Neutrophil (primary cell): Measurements from ENCODE around the gene DTNA.

Experiments
- H3K27ac ChIP-seq: fragments of 200-600 bp; sonication (generic); 2 replicates; pipeline ENCODE4 v1.5.1; 2016; ENCODE audit warnings: mild to moderate bottlenecking, moderate library complexity
- H3K27me3 ChIP-seq: fragments of 200-600 bp; sonication (generic); 2 replicates; pipeline ENCODE4 v1.6.0; 2016; ENCODE audit warnings: mild to moderate bottlenecking
- H3K36me3 ChIP-seq: fragments of 200-600 bp; sonication (generic); 2 replicates; pipeline ENCODE4 v1.5.1; 2017
- H3K4me1 ChIP-seq, 2 experiments: fragments of 200-600 bp in 1 of 2; sonication (generic) in 1 of 2; 1 replicate in 1 of 2; 2 replicates in 1 of 2; pipeline versions ENCODE4 v1.5.1 to v1.6.1; 2013 to 2016; ENCODE audit warnings: low read depth in 1 of 2, low read length in 1 of 2, mild to moderate bottlenecking in 1 of 2, moderate library complexity in 1 of 2; ENCODE audit not compliant: control insufficient read depth in 1 of 2, insufficient read depth in 1 of 2
- H3K4me3 ChIP-seq, 2 experiments: fragments of 200-600 bp in 1 of 2; sonication (generic) in 1 of 2; 1 replicate in 1 of 2; 2 replicates in 1 of 2; pipeline ENCODE4 v1.5.1; 2013 to 2016; ENCODE audit warnings: low read depth in 1 of 2, low read length in 1 of 2, mild to moderate bottlenecking in 1 of 2, moderate library complexity in 1 of 2
- H3K9me3 ChIP-seq: fragments of 200-600 bp; sonication (generic); 2 replicates; pipeline ENCODE4 v1.5.1; 2016
- TF ChIP-seq, protein P1 (sequence below): fragments of 200-600 bp; sonication (generic); IDR thresholded peaks from 2 replicates; pipeline ENCODE4 v1.5.1; 2016; ENCODE audit warnings: antibody characterized with exemption

Gene DTNA

DNA sequence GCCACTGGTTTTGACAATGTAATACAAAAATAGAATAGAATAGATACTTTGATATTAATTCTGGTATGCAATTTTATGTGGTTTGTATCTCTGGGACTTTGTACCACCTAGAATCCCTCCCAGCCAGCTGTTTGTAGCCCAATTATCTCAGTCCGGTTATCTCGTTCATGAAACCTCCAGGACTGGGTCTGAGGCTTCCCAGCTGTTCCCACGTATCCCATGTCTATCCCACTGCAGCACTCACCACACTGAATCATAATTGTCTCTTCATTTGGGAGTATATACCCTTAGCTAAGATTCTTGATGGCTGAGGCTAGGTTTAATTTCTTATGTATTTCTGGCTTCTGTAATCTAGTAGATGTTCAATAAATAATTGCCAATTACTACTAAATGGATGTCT is 226.7 kb downstream of the DTNA start:
- no peaks in the 10 kb centered on the region for H3K4me1 ChIP-seq
- no peak overlapping the region for H3K4me3 ChIP-seq
- no peaks in the 10 kb centered on the region for H3K36me3 ChIP-seq
- no peaks in the 10 kb centered on the region for H3K9me3 ChIP-seq
- TF ChIP-seq, protein P1, sequence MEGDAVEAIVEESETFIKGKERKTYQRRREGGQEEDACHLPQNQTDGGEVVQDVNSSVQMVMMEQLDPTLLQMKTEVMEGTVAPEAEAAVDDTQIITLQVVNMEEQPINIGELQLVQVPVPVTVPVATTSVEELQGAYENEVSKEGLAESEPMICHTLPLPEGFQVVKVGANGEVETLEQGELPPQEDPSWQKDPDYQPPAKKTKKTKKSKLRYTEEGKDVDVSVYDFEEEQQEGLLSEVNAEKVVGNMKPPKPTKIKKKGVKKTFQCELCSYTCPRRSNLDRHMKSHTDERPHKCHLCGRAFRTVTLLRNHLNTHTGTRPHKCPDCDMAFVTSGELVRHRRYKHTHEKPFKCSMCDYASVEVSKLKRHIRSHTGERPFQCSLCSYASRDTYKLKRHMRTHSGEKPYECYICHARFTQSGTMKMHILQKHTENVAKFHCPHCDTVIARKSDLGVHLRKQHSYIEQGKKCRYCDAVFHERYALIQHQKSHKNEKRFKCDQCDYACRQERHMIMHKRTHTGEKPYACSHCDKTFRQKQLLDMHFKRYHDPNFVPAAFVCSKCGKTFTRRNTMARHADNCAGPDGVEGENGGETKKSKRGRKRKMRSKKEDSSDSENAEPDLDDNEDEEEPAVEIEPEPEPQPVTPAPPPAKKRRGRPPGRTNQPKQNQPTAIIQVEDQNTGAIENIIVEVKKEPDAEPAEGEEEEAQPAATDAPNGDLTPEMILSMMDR = no peak
- no peaks in the 10 kb centered on the region for H3K27me3 ChIP-seq
- no peak overlapping the region for H3K27ac ChIP-seq

DNA sequence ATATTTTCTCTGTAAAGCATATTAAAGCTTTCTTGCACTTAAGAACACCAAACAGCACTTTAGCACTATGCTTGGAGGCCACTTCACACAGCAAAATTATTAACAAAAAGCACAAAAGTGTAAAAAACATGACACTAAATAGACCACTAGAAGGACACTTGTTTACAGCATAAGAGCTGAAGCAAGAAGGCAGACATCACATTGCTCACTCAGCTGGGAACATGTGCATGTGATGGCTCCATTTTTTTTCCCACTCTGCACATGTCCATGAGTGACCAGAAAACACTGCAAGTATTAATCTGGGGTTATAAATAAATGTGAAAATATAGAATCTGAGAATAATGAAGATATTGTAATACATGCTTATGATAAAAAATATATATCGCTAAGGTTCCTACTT is 228.0 kb downstream of the DTNA start:
- no peaks in the 10 kb centered on the region for H3K36me3 ChIP-seq
- no peaks in the 10 kb centered on the region for H3K4me1 ChIP-seq
- H3K27ac ChIP-seq = no peak overlapping the region
- H3K27me3 ChIP-seq = peaks cover 4% of the 10 kb centered on the region
- TF ChIP-seq, protein P1 = no peak
- H3K4me3 ChIP-seq = no peak overlapping the region
- H3K9me3 ChIP-seq = no peaks in the 10 kb centered on the region
